Prostate gland (tissue), 2 donors: ENCODE results near the gene USP51. TPM values are rescaled to one million over a fixed set of nuclear protein-coding genes. Genes with fewer than 3 reads are reported as not detected.

ENCODE experiments used
- DNase-seq: peaks from one replicate; pipeline ENCODE4 v3.0.0-alpha.2; 2019; ENCODE audit warnings: low spot score
- H3K27ac ChIP-seq, 2 donors: fragments of 200-600 bp; sonication (generic); 2 replicates each; pipeline ENCODE4 v1.5.1; 2017 to 2019
- H3K27me3 ChIP-seq: fragments of 200-600 bp; sonication (generic); replicated peaks from 2 replicates; pipeline ENCODE4 v1.5.1; 2019; ENCODE audit not compliant: insufficient read depth
- H3K36me3 ChIP-seq, 2 donors: fragments of 200-600 bp; sonication (generic); 1 replicate in 1 of 2; 2 replicates in 1 of 2; pipeline versions ENCODE4 v1.5.1 to v1.8.1; 2017 to 2019
- H3K4me1 ChIP-seq: fragments of 200-600 bp; sonication (generic); replicated peaks from 2 replicates; pipeline ENCODE4 v1.5.1; 2019
- H3K4me3 ChIP-seq, 2 donors: fragments of 200-600 bp; sonication (generic); 2 replicates each; pipeline ENCODE4 v1.5.1; 2017 to 2019
- H3K9me3 ChIP-seq: fragments of 200-600 bp; sonication (generic); 2 replicates; pipeline ENCODE4 v1.5.1; 2017
- POLR2A ChIP-seq: fragments of 450-650 bp; IDR thresholded peaks from one replicate; pipeline ENCODE4 v1.6.1; 2016; ENCODE audit warnings: antibody characterized with exemption, mild to moderate bottlenecking
- POLR2AphosphoS5 ChIP-seq: sonication (generic); formaldehyde crosslinking; IDR thresholded peaks from one replicate; pipeline ENCODE4 v1.6.1; 2017; ENCODE audit warnings: antibody characterized with exemption
- WGBS: methylation state at CpG from one replicate; pipeline ENCODE4 v1.1.5; 2018; 5-methylcytosine and 5-hydroxymethylcytosine counted together
- intact Hi-C: fragments of 100-400 bp; cut with DNase I; formaldehyde crosslinking; loops from one replicate; pipeline ENCODE4 v1.14.2; 2022
- total RNA-seq, 2 donors: library from RNA; depleted of rRNA; stranded (reverse); fragments of >200 nt; gene quantifications; one replicate each; pipeline ENCODE4 v1.1.0, GENCODE V29; 2016
- TF ChIP-seq, protein P1 (sequence below), 4 experiments: fragments of 200-600 bp in 2 of 4; fragments of 450-650 bp in 2 of 4; sonication (generic) in 2 of 4; IDR thresholded peaks; 1 replicate in 3 of 4; 2 replicates in 1 of 4; pipeline ENCODE4 v1.5.1; 2016 to 2019; ENCODE audit warnings: antibody characterized with exemption in 4 of 4, mild to moderate bottlenecking in 2 of 4, moderate library complexity in 2 of 4

USP51 gene
- 1 to 10 TPM; 1.0 to 8.5 TPM for total RNA-seq

DNA sequence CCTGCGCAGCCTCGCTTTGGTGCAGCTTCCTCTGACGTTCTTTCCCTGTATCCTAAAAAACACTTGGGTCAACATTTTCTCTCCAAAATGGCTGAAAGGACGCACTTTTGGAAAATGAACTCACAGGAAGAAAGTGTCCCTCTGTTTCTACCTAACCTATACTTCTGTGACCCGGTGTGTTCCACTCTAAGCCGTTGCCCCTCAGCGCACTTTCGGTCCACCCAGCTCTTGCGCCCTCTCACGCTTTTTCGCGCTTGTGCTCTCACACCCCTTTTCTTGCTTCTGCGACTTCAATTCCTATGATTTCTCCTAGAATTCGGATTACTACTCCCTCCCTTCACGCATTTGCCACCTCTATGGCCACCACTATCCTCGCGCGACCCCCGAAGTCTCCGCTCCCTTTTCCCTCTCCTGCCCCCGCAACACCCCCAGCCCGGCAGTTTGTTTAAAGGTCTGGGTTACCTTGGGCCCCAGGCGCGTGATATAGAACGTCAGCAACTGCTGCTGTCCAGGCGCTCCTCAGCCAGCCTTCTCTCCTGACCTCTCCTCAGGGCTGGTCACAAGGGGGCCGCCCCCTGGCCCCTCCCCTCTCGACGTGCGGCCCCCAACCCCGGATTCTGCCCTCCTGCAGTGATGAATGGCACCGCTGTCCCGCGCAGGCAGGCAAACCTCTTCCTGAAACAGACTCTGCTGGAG, at the start of gene USP51:
Gene USP51 (minus strand): TSS at position 535 of the 696 bp plus-strand sequence. CDS start 909 bp downstream, outside the sequence.
- TF ChIP-seq, protein P1, sequence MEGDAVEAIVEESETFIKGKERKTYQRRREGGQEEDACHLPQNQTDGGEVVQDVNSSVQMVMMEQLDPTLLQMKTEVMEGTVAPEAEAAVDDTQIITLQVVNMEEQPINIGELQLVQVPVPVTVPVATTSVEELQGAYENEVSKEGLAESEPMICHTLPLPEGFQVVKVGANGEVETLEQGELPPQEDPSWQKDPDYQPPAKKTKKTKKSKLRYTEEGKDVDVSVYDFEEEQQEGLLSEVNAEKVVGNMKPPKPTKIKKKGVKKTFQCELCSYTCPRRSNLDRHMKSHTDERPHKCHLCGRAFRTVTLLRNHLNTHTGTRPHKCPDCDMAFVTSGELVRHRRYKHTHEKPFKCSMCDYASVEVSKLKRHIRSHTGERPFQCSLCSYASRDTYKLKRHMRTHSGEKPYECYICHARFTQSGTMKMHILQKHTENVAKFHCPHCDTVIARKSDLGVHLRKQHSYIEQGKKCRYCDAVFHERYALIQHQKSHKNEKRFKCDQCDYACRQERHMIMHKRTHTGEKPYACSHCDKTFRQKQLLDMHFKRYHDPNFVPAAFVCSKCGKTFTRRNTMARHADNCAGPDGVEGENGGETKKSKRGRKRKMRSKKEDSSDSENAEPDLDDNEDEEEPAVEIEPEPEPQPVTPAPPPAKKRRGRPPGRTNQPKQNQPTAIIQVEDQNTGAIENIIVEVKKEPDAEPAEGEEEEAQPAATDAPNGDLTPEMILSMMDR (IDR thresholded peaks at IDR 0.05) = peak in 2 of 4 experiments; percentile 4 to 19
- peak; percentile 23 for TF ChIP-seq POLR2AphosphoS5
- peak; percentile 4 for TF ChIP-seq POLR2A
- Histone ChIP-seq H3K4me1 (no peaks in the 10 kb centered on the region), H3K27me3 (no peaks in the 10 kb centered on the region), H3K36me3 (no peaks in the 10 kb centered on the region), H3K27ac (peak within 1 kb of the TSS; percentile 89 to 94), H3K4me3 (peak within 1 kb of the TSS; percentile 53 to 55), H3K9me3 (no peaks in the 10 kb centered on the region)
- WGBS = under 1% methylated on average over 28 of the region's 34 CpGs
- intact Hi-C loops = no loop called here
- peak; percentile 28 for DNase-seq

DNA sequence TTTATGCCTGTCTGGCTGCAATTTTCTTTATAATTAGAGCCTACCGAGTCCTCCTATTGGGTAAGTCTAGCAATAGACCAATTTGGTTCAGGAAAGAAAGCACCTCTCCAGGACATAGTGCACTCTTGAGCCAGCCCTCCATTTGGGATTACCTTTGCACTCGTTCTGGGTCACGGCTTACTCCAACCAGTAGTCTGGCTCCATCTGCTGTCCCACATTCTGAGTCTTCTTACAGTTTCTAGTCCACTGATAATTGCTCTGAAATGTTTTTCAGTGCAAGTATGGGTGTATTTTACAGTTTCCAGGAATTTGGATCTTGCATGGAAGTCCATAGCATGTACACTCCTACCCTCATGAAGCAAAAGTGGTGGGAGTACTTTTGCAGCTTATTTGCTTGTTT, 34.8 kb upstream of the USP51 start:
- no peak for DNase-seq
- Histone ChIP-seq H3K4me1 (no peaks in the 10 kb centered on the region), H3K4me3 (no peak overlapping the region), H3K27me3 (no peaks in the 10 kb centered on the region), H3K36me3 (no peaks in the 10 kb centered on the region), H3K9me3 (no peaks in the 10 kb centered on the region), H3K27ac (no peak overlapping the region)
- 31% methylated on average over 3 of the region's 3 CpGs for WGBS
- intact Hi-C loops = no loop called here
- no peak for TF ChIP-seq POLR2A
- TF ChIP-seq, protein P1 (IDR thresholded peaks at IDR 0.05) = no peak
- TF ChIP-seq POLR2AphosphoS5 = no peak

DNA sequence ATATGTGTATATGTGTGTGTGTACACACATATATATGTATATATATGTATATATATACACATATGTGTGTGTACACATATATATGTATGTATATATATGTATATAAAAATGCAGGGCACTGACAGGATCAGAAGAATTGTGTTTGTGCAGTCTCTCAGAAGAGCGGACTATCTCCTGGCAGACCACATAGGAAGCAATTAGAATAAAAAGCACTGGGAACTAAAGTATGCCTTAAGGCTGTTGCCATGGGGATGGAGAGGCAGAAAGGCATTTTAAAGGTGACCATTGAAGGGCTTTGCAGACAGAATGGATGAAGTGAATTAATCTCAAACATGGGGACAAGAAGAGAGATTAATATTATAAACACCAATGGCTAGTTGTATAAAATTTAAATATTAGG, 33.7 kb upstream of the USP51 start:
- H3K4me3 ChIP-seq = no peak overlapping the region
- H3K9me3 ChIP-seq = no peaks in the 10 kb centered on the region
- 31% methylated on average over 1 of the region's 1 CpG for WGBS
- H3K36me3 ChIP-seq = no peaks in the 10 kb centered on the region
- no peaks in the 10 kb centered on the region for H3K27me3 ChIP-seq
- no peak overlapping the region for H3K27ac ChIP-seq
- TF ChIP-seq, protein P1 (IDR thresholded peaks at IDR 0.05) = no peak
- TF ChIP-seq POLR2A (no peak), POLR2AphosphoS5 (no peak)
- no peak for DNase-seq
- no peaks in the 10 kb centered on the region for H3K4me1 ChIP-seq
- intact Hi-C loops = no loop called here

DNA sequence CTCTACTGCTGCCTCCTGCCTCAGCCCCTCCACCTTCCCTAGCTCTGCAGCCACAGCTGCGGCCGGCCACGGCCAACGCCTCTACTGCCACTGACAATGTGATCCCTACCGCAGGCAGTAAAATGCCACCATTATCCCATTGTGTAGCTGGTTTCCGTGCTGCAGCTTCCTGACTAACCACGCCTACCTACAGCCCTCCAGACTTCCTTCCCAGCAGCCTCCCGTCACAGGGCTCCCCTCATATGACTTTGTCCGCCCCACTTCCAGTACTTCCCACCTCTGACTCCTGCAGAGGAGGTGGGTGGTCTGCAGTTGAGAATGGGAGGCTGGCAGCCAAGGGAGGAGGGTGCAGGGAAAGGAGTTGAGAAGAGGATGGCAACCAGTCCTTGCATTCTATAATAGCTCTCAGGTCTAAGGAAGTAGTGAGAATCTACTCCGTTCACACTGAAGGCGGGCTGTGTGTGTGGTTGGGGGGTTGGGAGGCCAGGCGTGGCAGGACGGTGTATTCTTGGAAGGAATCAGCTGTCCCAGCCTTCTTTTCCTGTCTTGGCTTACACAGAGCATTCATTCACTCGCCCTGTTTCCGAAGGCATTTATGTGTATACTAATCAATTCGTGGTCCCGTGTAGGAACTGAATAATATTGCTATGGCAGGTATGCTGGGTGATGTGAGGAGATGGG, 33.1 kb upstream of the USP51 start:
- H3K4me1 ChIP-seq = no peaks in the 10 kb centered on the region
- TF ChIP-seq, protein P1 (IDR thresholded peaks at IDR 0.05) = no peak
- no peak for TF ChIP-seq POLR2AphosphoS5
- no peak for TF ChIP-seq POLR2A
- H3K27ac ChIP-seq = no peak overlapping the region
- intact Hi-C loops = no loop called here
- 46% methylated on average over 14 of the region's 17 CpGs for WGBS
- no peaks in the 10 kb centered on the region for H3K9me3 ChIP-seq
- no peak overlapping the region for H3K4me3 ChIP-seq
- no peaks in the 10 kb centered on the region for H3K36me3 ChIP-seq
- H3K27me3 ChIP-seq = no peaks in the 10 kb centered on the region
- no peak for DNase-seq
